H9 (cell line): ENCODE measurements around the gene SEMA6A. TPM values are rescaled to one million over a fixed set of nuclear protein-coding genes. Genes with fewer than 3 reads are reported as not detected.

Source experiments
- DNase-seq: peaks from one replicate; pipeline ENCODE4 v3.0.0-alpha.2; 2017
- H2AFZ ChIP-seq: one replicate; pipeline ENCODE4 v1.6.1; 2013; ENCODE audit warnings: mild to moderate bottlenecking, low read length, control low read depth, moderate library complexity
- H2AK5ac ChIP-seq: 2 replicates; pipeline ENCODE4 v1.6.1; 2013; ENCODE audit warnings: low read length, control low read depth, mixed read lengths; ENCODE audit not compliant: insufficient read length
- H2BK120ac ChIP-seq: one replicate; pipeline ENCODE4 v1.6.1; 2013; ENCODE audit warnings: low read depth, mild to moderate bottlenecking, low read length, control low read depth, inconsistent platforms; ENCODE audit not compliant: poor library complexity, severe bottlenecking
- H2BK12ac ChIP-seq: 2 replicates; pipeline ENCODE4 v1.6.1; 2013; ENCODE audit warnings: low read length, control low read depth, mixed read lengths, low read depth; ENCODE audit not compliant: insufficient read length
- H2BK15ac ChIP-seq: 2 replicates; pipeline ENCODE4 v1.6.1; 2013; ENCODE audit warnings: low read depth, low read length, control low read depth
- H2BK20ac ChIP-seq: one replicate; pipeline ENCODE4 v1.6.1; 2013; ENCODE audit warnings: low read depth, mild to moderate bottlenecking, low read length, control low read depth, inconsistent platforms; ENCODE audit not compliant: poor library complexity, severe bottlenecking
- H2BK5ac ChIP-seq: 2 replicates; pipeline ENCODE4 v1.6.1; 2013; ENCODE audit warnings: low read length, control low read depth, mixed read lengths; ENCODE audit not compliant: insufficient read length
- H3K14ac ChIP-seq: 2 replicates; pipeline ENCODE4 v1.6.1; 2013; ENCODE audit warnings: low read length, control low read depth; ENCODE audit not compliant: insufficient read depth
- H3K18ac ChIP-seq: 2 replicates; pipeline ENCODE4 v1.6.1; 2013; ENCODE audit warnings: low read depth, mild to moderate bottlenecking, mixed read lengths, low read length, control low read depth; ENCODE audit not compliant: insufficient read length
- H3K23ac ChIP-seq: 2 replicates; pipeline ENCODE4 v1.6.1; 2013; ENCODE audit warnings: low read length, control low read depth, mixed read lengths, low read depth; ENCODE audit not compliant: insufficient read length
- H3K23me2 ChIP-seq: 2 replicates; pipeline ENCODE4 v1.6.1; 2013; ENCODE audit warnings: low read depth, mild to moderate bottlenecking, mixed read lengths, low read length, control low read depth; ENCODE audit not compliant: insufficient read length, poor library complexity, severe bottlenecking
- H3K27ac ChIP-seq: 2 replicates; pipeline ENCODE4 v1.5.1; 2013; ENCODE audit warnings: low read length, control low read depth, mixed read lengths, low read depth; ENCODE audit not compliant: insufficient read length
- H3K27me3 ChIP-seq: 2 replicates; pipeline ENCODE4 v1.6.1; 2013; ENCODE audit warnings: low read length, control low read depth, inconsistent platforms; ENCODE audit not compliant: insufficient read depth
- H3K4ac ChIP-seq: 2 replicates; pipeline ENCODE4 v1.6.1; 2013; ENCODE audit warnings: low read depth, mild to moderate bottlenecking, control low read depth, inconsistent platforms, low read length, moderate library complexity
- H3K4me1 ChIP-seq: 2 replicates; pipeline ENCODE4 v1.6.1; 2013; ENCODE audit warnings: low read length, control low read depth, inconsistent platforms; ENCODE audit not compliant: insufficient read depth
- H3K4me2 ChIP-seq: 2 replicates; pipeline ENCODE4 v1.6.1; 2013; ENCODE audit warnings: low read length, control low read depth, mixed read lengths; ENCODE audit not compliant: insufficient read length, insufficient read depth
- H3K56ac ChIP-seq: 2 replicates; pipeline ENCODE4 v1.6.1; 2013; ENCODE audit warnings: low read depth, mild to moderate bottlenecking, mixed read lengths, low read length, control low read depth; ENCODE audit not compliant: insufficient read length
- H3K79me1 ChIP-seq: 2 replicates; pipeline ENCODE4 v1.6.1; 2013; ENCODE audit warnings: low read depth, mild to moderate bottlenecking, moderate library complexity, low read length, control low read depth, inconsistent platforms; ENCODE audit not compliant: insufficient read depth, poor library complexity, severe bottlenecking
- H3K79me2 ChIP-seq: 2 replicates; pipeline ENCODE4 v1.6.1; 2013; ENCODE audit warnings: low read length, control low read depth, inconsistent platforms; ENCODE audit not compliant: insufficient read depth
- H3K9ac ChIP-seq: 2 replicates; pipeline ENCODE4 v1.6.1; 2013; ENCODE audit warnings: low read length, control low read depth, mixed read lengths; ENCODE audit not compliant: insufficient read length; ENCODE audit errors: extremely low read depth
- H3K9me3 ChIP-seq: one replicate; pipeline ENCODE4 v1.6.1; 2013; ENCODE audit warnings: low read depth, low read length, inconsistent platforms; ENCODE audit not compliant: control insufficient read depth
- H3T11ph ChIP-seq: one replicate; pipeline ENCODE4 v1.6.1; 2013; ENCODE audit warnings: mild to moderate bottlenecking, low read length, control low read depth, inconsistent platforms
- H4K20me1 ChIP-seq: one replicate; pipeline ENCODE4 v1.6.1; 2013; ENCODE audit not compliant: control insufficient read depth, insufficient read length, insufficient read depth
- H4K5ac ChIP-seq: 2 replicates; pipeline ENCODE4 v1.6.1; 2013; ENCODE audit warnings: low read depth, mild to moderate bottlenecking, mixed read lengths, low read length, control low read depth; ENCODE audit not compliant: insufficient read length
- H4K8ac ChIP-seq: replicated peaks from 2 replicates; pipeline ENCODE4 v1.6.1; 2013; ENCODE audit warnings: low read length, control low read depth, mixed read lengths, low read depth; ENCODE audit not compliant: insufficient read length
- H4K91ac ChIP-seq: 2 replicates; pipeline ENCODE4 v1.6.1; 2013; ENCODE audit warnings: low read depth, mild to moderate bottlenecking, moderate library complexity, mixed read lengths, low read length, control low read depth; ENCODE audit not compliant: insufficient read length
- H3K27ac Mint-ChIP-seq, 3 experiments: 2 replicates in 2 of 3; 3 replicates in 1 of 3; pipeline ENCODE4 v1.8.0; 2020 to 2021; ENCODE audit warnings: mixed read lengths in 3 of 3, mild to moderate bottlenecking in 1 of 3, moderate library complexity in 1 of 3
- H3K27me3 Mint-ChIP-seq: 2 replicates; pipeline ENCODE4 v1.8.0; 2021; ENCODE audit warnings: low read depth, mild to moderate bottlenecking, moderate library complexity, mixed read lengths
- H3K36me3 Mint-ChIP-seq, 3 experiments: 2 replicates in 2 of 3; 3 replicates in 1 of 3; pipeline ENCODE4 v1.8.0; 2020 to 2021; ENCODE audit warnings: low read depth in 3 of 3, mixed read lengths in 3 of 3; ENCODE audit not compliant: insufficient read depth in 1 of 3
- H3K4me1 Mint-ChIP-seq, 2 experiments: 2 replicates each; pipeline ENCODE4 v1.8.0; 2020; ENCODE audit warnings: mixed read lengths in 2 of 2
- H3K4me3 Mint-ChIP-seq, 2 experiments: 2 replicates in 1 of 2; 3 replicates in 1 of 2; pipeline ENCODE4 v1.8.0; 2020 to 2021; ENCODE audit warnings: mild to moderate bottlenecking in 2 of 2, mixed read lengths in 2 of 2, moderate library complexity in 1 of 2
- H3K9me3 Mint-ChIP-seq, 2 experiments: 2 replicates in 1 of 2; 3 replicates in 1 of 2; pipeline ENCODE4 v1.8.0; 2020; ENCODE audit warnings: mild to moderate bottlenecking in 2 of 2, mixed read lengths in 2 of 2, moderate library complexity in 1 of 2
- CTCF ChIP-seq: fragments of 200-600 bp; sonication (generic); conservative IDR thresholded peaks from 3 replicates; pipeline ENCODE4 v1.8.0; 2021; ENCODE audit warnings: antibody characterized with exemption, mild to moderate bottlenecking
- WGBS: extraction: QIAGEN DNeasy Blood & Tissue Kit; methylation state at CpG from one replicate; pipeline ENCODE4 v1.1.7; 2013; ENCODE audit warnings: missing lambda C conversion rate, low lambda C conversion rate, mixed read lengths; ENCODE audit not compliant: insufficient read length; ENCODE audit errors: extremely low coverage; 5-methylcytosine and 5-hydroxymethylcytosine counted together
- total RNA-seq: library from RNA; stranded (reverse); gene quantifications from 2 replicates; pipeline ENCODE4 v1.2.1, GENCODE V29; 2021

SEMA6A gene
- total RNA-seq, 1 experiment from 2014 or later: 354 TPM

- H3K14ac ChIP-seq: no peak overlapping the region
- H3T11ph ChIP-seq: no peak overlapping the region
- no peak overlapping the region for H4K5ac ChIP-seq
- H3K27me3 Mint-ChIP-seq: peaks cover 14% of the 10 kb centered on the region
- H2BK20ac ChIP-seq: no peak overlapping the region
- H3K9me3 Mint-ChIP-seq: no peaks in the 10 kb centered on the region
- no peak overlapping the region for H4K91ac ChIP-seq
- H3K4me1 Mint-ChIP-seq: peaks cover 51 to 74% of the 10 kb centered on the region in 2 experiments
- H3K27ac ChIP-seq: no peak overlapping the region
- H2BK15ac ChIP-seq: no peak overlapping the region
- H3K79me1 ChIP-seq: no peaks in the 10 kb centered on the region
- DNase-seq: no peak
- no peak overlapping the region for H2BK5ac ChIP-seq
- no peaks in the 10 kb centered on the region for H3K79me2 ChIP-seq
- no peak overlapping the region for H3K9ac ChIP-seq
- H4K8ac ChIP-seq: no peak overlapping the region
- no CpG with 5 or more reads among the region's 14 CpGs for WGBS
- peak overlapping the region; percentile 44 to 67 (median 53); a peak in 6 of 7 replicates for H3K27ac Mint-ChIP-seq
- no peak overlapping the region for H3K56ac ChIP-seq
- H3K23me2 ChIP-seq: no peaks in the 10 kb centered on the region
- no peak overlapping the region for H2BK120ac ChIP-seq
- H2BK12ac ChIP-seq: no peak overlapping the region
- peaks cover 31 to 59% (median 44%) of the 10 kb centered on the region in 3 experiments; a peak in 6 of 7 replicates for H3K36me3 Mint-ChIP-seq
- H3K23ac ChIP-seq: no peak overlapping the region
- TF ChIP-seq CTCF: no peak
- H2AK5ac ChIP-seq: no peak overlapping the region
- no peak overlapping the region for H3K4ac ChIP-seq
- H3K27me3 ChIP-seq: 0 out of 2 replicates have a peak, but pooled peaks cover under 1% of the 10 kb centered on the region
- H3K4me3 Mint-ChIP-seq: no peak overlapping the region
- H4K20me1 ChIP-seq: no peaks in the 10 kb centered on the region
- H2AFZ ChIP-seq: no peak overlapping the region
- no peak overlapping the region for H3K18ac ChIP-seq
- H3K4me1 ChIP-seq: peaks cover 6% of the 10 kb centered on the region
- H3K4me2 ChIP-seq: no peak overlapping the region
- no peaks in the 10 kb centered on the region for H3K9me3 ChIP-seq
These were observed 130.0 kb downstream of the SEMA6A start for GRCh38 chr5:116444373-116445295.
